Measurements from ENCODE around the gene GXYLT2. TPM values are rescaled to one million over a fixed set of nuclear protein-coding genes. Genes with fewer than 3 reads are reported as not detected.

GXYLT2 gene
- total RNA-seq, 2 donors from 2014 or later = not detected

GRCh38 chr3:73021301-73021835 is 133.5 kb downstream of the GXYLT2 start:
- no peak for ATAC-seq (replicated peaks)
- Mint-ChIP-seq H3K36me3 (ENCODE audit: low read depth) (peaks cover 51% of the 10 kb centered on the region), H3K27ac (peak overlapping the region; percentile 10), H3K4me3 (peak overlapping the region; percentile 16), H3K9me3 (no peaks in the 10 kb centered on the region), H3K27me3 (no peaks in the 10 kb centered on the region), H3K4me1 (peaks cover 52% of the 10 kb centered on the region)

DNA sequence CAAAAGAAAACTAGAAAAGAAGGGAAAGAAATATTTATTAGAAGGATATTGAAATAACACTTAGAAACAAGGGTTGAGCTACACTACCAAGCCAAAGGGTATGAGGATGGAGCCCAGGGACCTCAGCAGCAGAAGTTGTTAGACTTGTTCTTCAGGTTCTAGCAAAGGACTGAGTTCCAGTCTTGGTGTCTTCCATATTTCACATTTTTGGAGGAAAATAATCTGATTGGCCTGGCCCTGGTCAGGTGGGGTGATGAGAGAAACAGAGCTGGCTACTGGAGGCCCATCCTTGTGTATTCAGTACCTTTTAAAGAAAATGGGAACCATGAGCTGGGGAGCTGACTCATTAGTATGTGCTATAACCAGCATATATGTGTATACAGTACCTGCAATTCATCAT is 137.0 kb downstream of the GXYLT2 start:
- Mint-ChIP-seq H3K9me3 (peaks cover 3% of the 10 kb centered on the region), H3K27me3 (no peaks in the 10 kb centered on the region), H3K27ac (no peak overlapping the region), H3K36me3 (ENCODE audit: low read depth) (peaks cover 39% of the 10 kb centered on the region), H3K4me1 (peaks cover 49% of the 10 kb centered on the region), H3K4me3 (no peak overlapping the region)
- ATAC-seq (replicated peaks) = no peak

- Mint-ChIP-seq H3K4me1 (peaks cover 48% of the 10 kb centered on the region), H3K27me3 (no peaks in the 10 kb centered on the region), H3K36me3 (ENCODE audit: low read depth) (peaks cover 42% of the 10 kb centered on the region), H3K4me3 (no peak overlapping the region), H3K9me3 (peaks cover 3% of the 10 kb centered on the region), H3K27ac (no peak overlapping the region)
- no peak for ATAC-seq (replicated peaks)
These were observed 138.4 kb downstream of the GXYLT2 start for GRCh38 chr3:73026111-73026759.

Other genes with a start within 250 kb of the GXYLT2 start
- 10 to 100 TPM; 23.2 to 38.1 TPM for gene SHQ1, start 39.6 kb upstream of the GXYLT2 start, total RNA-seq
- 10 to 100 TPM; 87.8 to 95.0 TPM for gene PPP4R2, start 108.8 kb downstream of the GXYLT2 start, total RNA-seq
- 1 to 10 TPM; 8.2 to 9.8 TPM for gene EBLN2, start 173.6 kb downstream of the GXYLT2 start, total RNA-seq